NCI-H82 (cell line): ENCODE results near the gene RPRD1B.
"Not testable (repeated sequence)": the region's sequence is repeated elsewhere in the genome, so short reads cannot be mapped to it uniquely, and the experiment has no call there.

ENCODE experiments used
- DNase-seq: peaks from one replicate; lab custom pipeline; 2025; lab: John Stamatoyannopoulos, UW

Gene RPRD1B

GRCh38 chr20:38104285-38104684 lies 70.7 kb downstream of the RPRD1B start:
- peak; percentile 89 for DNase-seq

- peak; percentile 67 for DNase-seq
Observed at GRCh38 chr20:38106461-38106860, 72.9 kb downstream of the RPRD1B start.

- not testable (repeated sequence) for DNase-seq
Observed at GRCh38 chr20:38107386-38107785, 73.8 kb downstream of the RPRD1B start.

- DNase-seq, result peak; percentile 34
Observed at GRCh38 chr20:38107916-38108315, 74.4 kb downstream of the RPRD1B start.

GRCh38 chr20:38108438-38108985 lies 75.0 kb downstream of the RPRD1B start:
- DNase-seq, result peak; percentile 74

GRCh38 chr20:38108986-38109541 lies 75.5 kb downstream of the RPRD1B start:
- DNase-seq, result no peak

- DNase-seq, result no peak
Observed at GRCh38 chr20:38109591-38110524, 76.3 kb downstream of the RPRD1B start.

GRCh38 chr20:38110525-38111178 lies 77.1 kb downstream of the RPRD1B start:
- DNase-seq, result peak; percentile 37

GRCh38 chr20:38111366-38112232 lies 78.1 kb downstream of the RPRD1B start:
- DNase-seq, result no peak

- DNase-seq, result no peak
Observed at GRCh38 chr20:38112261-38112929, 78.8 kb downstream of the RPRD1B start.

GRCh38 chr20:38112930-38113294 lies 79.4 kb downstream of the RPRD1B start:
- DNase-seq, result no peak

- DNase-seq, result peak; percentile 72
Observed at GRCh38 chr20:38113401-38114325, 80.1 kb downstream of the RPRD1B start.

- no peak for DNase-seq
Observed at GRCh38 chr20:38114353-38114791, 80.8 kb downstream of the RPRD1B start.

GRCh38 chr20:38115205-38115604 lies 81.7 kb downstream of the RPRD1B start:
- DNase-seq, result peak; percentile 41

GRCh38 chr20:38115896-38116295 lies 82.3 kb downstream of the RPRD1B start:
- DNase-seq, result no peak

- no peak for DNase-seq
Observed at GRCh38 chr20:38116409-38117165, 83.0 kb downstream of the RPRD1B start.

GRCh38 chr20:38117205-38117604 lies 83.7 kb downstream of the RPRD1B start:
- DNase-seq, result no peak

GRCh38 chr20:38117635-38118034 lies 84.1 kb downstream of the RPRD1B start:
- DNase-seq, result no peak

GRCh38 chr20:38119446-38119845 lies 85.9 kb downstream of the RPRD1B start:
- no peak for DNase-seq
